HG03521 (cell line): ENCODE results near the gene RPL34.
A peak's percentile ranks its signal among the peaks of the same experiment; 100 is the strongest.
"Not testable (repeated sequence)": the region's sequence is repeated elsewhere in the genome, so short reads cannot be mapped to it uniquely, and the experiment has no call there.

Source experiments
- ATAC-seq: cut with Tn5 transposase; IDR thresholded peaks from one replicate; pipeline ENCODE4 v1.9.1; 2021; ENCODE audit warnings: mild to moderate bottlenecking, moderate library complexity; ENCODE audit not compliant: unreplicated experiment

The RPL34 gene

GRCh38 chr4:108620101-108620932 lies at the start of gene RPL34:
RPL34 (plus strand) TSS chr4:108620576; CDS start chr4:108621960, 1,384 bp downstream.
- peak; percentile 100 for ATAC-seq

GRCh38 chr4:108570993-108571569 lies 49.3 kb upstream of the RPL34 start:
- no peak for ATAC-seq

DNA sequence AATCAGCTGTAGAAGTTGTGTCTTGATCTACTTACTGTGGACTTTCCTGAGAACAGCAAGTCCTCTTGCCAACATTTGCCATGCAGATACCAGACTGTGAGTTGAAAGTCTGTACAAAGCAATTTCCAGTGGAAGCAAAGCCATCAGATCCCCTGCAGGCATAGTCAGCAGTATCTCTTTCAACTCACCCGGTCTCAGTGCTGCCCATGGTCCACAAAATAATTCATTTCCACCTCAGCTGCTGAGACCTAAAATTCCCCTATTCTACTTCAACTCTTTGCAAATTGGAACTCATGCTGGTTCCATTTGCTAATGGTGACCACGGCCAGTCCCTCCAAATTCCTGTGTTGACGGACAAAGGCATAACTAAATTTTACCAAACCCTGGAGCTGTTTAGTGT lies 46.0 kb upstream of the RPL34 start:
- ATAC-seq = no peak

DNA sequence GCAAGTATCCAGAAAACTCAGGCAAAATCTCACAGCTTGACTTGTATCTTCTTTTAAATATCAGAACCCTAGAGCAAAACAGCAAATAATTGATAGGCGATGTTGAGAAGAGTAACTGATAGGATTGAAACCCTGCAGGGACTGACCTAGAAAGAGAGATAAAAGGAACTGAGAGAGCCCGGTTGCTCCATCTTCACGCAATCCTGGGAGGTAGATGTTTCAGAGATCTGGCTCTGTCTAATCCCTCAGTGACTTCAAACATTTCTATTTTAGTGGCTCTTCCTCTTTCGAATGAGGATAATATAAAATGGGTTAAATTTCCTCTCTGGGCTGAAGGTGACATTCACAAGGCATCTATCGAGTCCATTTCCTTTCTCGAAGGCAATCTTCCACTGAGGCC lies 39.3 kb upstream of the RPL34 start:
- ATAC-seq = no peak

DNA sequence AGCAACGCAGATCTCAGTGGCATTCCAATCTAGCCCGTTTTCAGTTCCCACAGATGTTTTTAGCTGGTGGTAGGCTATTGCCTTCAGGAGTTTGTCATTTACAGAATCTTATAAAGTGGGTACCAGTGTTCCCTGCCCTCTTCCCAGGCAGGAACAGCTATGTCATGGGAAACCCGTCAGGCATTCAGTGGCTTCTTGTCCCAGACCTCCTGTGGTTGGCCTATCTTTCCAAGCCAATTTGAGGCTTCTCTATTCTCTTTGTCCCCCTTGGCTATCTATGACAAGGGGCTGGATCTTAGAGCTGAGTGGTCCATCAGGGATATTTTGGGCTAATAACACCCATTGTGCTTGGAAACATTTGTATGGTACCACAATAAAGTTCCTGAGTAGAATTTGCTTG lies 33.6 kb upstream of the RPL34 start:
- ATAC-seq = no peak

GRCh38 chr4:108588878-108589277 lies 31.5 kb upstream of the RPL34 start:
- ATAC-seq = no peak

- ATAC-seq = no peak
Observed at GRCh38 chr4:108589961-108590360, 30.4 kb upstream of the RPL34 start.

- no peak for ATAC-seq
Observed at GRCh38 chr4:108590776-108591175, 29.6 kb upstream of the RPL34 start.

GRCh38 chr4:108592674-108592986 lies 27.7 kb upstream of the RPL34 start:
- ATAC-seq = no peak

GRCh38 chr4:108594296-108594695 lies 26.1 kb upstream of the RPL34 start:
- not testable (repeated sequence) for ATAC-seq

DNA sequence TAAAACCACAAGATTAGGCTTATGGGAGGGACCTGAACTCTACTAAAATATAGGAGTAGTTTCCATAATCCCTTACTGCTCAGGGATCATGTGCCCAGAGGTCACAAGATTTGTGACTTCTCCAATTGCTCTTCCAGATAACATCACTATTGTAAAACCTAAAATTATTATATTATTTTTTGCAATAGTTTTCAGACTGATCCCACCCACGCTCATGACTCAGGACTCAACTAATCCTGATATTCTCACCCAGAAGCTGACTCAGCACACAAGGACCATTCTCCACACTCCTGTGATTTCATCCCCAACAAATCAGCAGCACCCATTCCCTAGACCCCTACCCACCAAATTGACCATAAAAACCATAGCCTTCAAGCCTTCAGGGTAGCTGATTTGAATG lies 24.0 kb upstream of the RPL34 start:
- no peak for ATAC-seq

- no peak for ATAC-seq
Observed at GRCh38 chr4:108601106-108601505, 19.3 kb upstream of the RPL34 start.

DNA sequence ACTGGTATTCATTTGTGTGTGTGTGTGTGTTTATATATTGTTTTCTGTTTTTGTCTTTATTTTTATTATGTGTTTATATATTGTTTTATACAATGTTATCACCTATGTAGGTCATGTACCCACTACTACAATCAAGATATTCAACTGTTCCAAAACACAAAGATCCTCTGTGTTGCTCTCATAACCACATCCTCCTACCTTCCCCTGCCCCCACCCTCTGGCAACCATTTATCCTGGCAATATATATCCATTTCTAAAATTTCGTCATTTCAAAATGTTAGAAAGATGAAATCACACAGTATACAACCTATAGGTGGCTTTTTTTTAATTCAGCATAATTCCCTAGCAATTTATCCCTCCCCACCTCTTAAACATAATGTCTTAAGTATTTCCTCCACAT lies 18.8 kb upstream of the RPL34 start:
- no peak for ATAC-seq

DNA sequence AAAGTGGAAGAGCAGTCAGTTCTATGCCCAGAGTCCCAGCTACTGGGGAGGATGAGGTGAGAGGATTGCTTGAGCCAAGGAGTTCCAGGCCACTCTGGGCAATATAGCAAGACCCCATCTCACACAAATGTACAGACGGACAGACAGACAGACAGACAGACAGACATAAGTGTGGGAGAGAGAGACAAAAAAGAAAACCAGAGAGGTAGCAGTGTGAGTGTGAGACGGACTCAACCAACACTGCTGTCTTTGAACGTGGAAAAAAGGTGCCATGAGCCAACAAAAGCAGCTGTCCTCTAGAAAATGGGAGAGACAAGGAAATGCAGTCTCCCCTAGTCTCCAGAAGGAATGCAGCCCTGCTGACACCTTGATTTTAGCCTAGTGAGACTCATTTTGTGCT lies 18.2 kb upstream of the RPL34 start:
- no peak for ATAC-seq

DNA sequence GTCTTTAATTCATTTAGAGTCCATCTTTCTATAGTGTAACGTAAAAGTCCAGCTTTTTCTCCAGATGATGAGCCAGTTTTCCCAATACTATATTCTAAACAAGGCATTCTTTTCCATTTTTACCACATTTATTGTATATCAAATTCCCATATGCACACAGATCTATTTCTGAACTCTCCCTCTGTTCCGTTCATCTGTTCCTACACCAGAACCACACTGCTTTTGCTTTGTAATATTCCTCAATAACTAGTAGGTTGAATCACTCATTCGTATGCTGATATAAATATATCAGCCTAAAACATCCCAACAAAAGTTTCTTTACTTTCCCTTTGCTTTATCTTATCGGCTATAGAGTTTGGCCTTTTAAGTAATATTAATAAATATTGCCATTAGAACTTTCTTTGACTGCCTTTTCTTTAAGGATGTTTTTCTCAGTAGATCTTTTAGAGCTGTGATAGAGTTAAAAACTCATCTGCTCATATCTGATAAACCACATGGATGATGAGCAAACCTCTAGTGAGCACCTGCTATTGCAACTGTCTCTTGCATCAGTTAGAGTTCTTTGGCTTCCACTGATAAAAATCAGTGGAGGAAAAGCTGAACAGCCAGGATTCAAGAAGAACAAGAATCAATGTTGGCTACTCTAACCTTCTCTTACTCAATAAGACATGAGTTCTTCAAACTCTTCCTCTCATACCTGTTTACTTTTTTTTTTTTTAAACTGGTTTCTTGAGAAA lies 13.1 kb upstream of the RPL34 start:
- no peak for ATAC-seq

GRCh38 chr4:108611365-108611764 lies 9.0 kb upstream of the RPL34 start:
- ATAC-seq = no peak

DNA sequence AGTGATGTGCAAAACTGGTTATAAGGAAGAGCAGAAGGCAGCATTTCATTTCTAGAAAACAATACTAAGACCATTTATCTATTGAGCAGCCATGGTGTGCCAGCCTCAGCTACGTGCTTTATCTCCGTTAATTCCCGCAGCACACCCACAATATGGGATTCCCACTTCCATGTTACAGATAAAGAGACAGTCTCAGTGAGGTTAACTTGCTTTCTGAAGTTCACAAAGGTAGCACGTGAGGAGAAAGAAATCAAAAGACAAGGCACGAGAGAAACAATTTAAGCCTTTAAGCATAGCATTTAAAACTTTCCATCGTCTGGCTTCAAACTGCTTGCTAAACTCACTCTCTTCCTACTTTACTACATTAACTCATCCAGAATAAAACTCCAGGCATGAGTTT lies 8.0 kb upstream of the RPL34 start:
- no peak for ATAC-seq

DNA sequence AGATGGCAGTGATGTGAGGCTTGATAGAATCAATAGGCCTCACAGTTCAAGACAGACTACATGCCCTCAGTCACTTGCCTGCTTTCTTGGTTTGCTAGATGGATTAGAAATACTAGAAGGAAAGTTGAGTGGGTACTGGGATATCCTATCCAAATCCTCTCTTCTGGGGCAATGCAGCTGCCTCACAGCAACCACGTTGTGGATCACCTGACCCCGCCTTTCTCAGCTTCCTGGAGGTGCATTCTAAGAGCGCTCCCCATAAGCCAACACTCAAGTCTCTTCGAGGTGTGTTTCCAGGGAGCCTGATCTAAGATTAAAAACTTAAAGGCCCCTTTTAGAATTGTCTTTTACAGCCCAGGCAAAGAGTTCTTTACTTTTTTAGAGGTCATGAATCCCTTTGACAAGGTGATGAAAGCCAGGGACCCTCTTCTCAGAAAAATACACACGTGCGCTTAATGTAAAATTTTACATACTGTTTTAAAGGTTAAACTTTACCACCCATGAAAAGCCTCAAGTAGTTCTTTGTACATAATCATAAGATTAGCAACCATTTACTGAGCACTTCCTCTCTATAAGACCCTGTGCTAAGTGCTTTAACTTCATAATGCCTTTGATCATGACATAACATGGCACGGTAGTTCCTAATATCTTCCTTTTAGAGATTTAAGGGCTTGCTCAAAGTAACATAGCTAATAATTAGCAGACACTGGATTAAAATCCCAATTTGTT lies 840 bp upstream of the RPL34 start:
- no peak for ATAC-seq

DNA sequence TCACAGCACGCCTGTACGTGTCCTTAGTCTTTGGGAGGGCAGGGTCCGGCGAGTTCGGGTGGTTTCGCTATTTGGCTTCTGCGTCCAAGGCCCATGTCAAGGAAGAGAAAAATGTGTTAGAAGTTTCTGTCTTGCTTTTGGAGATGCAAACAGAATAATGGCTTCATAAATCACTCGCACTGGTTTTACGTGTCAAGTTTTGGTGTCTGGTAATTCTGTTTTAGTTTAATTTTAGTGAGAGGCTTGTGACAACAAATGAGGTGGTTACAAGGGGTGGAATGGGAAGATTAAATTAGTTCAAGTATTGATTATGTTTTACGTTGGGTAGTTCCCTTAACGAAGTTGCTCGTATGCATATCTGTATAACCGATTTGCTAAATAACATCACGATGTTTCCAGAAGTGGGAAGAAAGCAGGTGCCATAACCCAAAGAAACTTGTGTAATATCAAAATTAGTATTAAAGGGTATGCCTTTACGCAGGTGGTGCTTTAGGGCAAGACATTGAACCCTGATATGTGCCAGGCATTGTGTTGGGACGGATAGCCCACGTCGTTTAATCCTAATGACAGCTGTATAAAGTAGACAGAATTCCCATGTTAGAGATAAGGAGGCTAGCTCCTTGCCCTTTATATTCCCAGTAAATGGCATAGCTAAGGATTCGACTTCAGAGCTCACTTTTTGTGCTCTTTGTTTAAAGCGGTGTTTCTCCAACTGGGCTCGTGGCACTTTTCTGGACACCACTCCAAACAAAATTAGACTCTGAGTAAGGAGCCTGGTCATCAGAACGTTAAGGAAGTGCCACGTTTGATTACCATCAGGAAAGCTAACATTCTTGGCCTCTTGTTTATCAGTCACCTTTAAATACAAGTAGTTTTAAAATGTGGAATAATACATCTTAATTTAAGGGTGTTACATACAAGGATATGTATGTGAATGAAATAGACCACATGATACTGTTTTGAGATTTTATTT lies 843 bp downstream of the RPL34 start:
- peak; percentile 9 for ATAC-seq

DNA sequence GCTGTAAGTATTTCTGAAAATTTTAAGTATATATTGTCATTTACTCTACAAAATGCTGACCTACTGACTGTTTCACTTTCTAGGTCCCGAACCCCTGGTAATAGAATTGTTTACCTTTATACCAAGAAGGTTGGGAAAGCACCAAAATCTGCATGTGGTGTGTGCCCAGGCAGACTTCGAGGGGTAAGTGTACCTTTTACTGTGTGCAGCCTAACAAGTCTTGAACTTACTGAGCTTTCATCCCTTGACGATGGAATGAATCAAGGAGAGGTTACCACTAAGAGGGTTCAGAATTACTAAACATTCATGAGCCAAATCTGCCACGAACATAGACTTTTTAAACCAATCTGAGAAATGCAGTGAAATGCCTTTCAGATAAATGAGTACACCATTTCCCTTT lies 1.6 kb downstream of the RPL34 start:
- ATAC-seq = no peak
